HG02642 (cell line): ENCODE results near the gene CCDC149.
"Not testable (repeated sequence)": the region's sequence is repeated elsewhere in the genome, so short reads cannot be mapped to it uniquely, and the experiment has no call there.

Experiments
- ATAC-seq: cut with Tn5 transposase; IDR thresholded peaks from one replicate; pipeline ENCODE4 v1.9.1; 2021; ENCODE audit warnings: mild to moderate bottlenecking; ENCODE audit not compliant: unreplicated experiment, poor library complexity

CCDC149 gene

DNA sequence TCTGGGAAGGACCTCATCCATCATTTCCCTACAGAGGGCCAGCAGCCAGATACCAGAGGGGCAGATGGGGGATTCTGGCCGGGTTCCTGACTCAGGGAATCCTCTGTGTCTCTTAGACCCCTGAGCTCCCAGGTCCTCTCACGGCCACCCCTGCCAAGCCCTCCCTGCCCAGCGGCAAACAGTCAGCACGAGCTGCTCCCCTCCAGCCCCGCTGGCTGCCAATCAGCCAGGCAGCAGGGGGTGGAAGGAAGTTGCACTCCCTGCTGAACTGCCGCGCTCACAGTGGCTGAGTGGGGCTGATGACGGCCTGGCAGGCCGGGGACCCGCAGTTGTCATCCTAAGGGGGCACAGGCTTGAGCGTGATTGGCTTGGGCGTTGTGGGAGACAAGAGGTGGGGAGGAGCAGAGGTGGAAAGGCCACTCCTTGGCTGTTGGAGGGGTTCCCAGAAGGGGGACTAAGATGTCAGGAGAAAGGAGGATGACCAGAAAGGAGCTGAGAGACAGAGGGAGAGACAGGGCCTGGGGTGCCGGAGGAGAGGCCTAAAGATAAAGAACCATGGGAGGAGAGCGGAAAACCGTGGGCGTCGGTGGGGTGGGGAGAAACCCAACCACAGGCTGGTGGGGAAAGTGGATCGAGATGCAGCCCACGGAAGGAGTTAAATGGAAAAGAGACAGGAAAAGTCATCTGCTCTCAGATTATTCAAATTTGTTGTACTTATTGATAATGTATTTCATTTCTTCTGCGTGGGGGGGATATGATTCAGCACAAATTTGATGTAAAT lies 4.4 kb upstream of the CCDC149 start:
- ATAC-seq: no peak

- ATAC-seq: no peak
Measured at GRCh38 chr4:24915121-24915922, 2.5 kb upstream of the CCDC149 start.

GRCh38 chr4:24914460-24914859 lies 1.6 kb upstream of the CCDC149 start:
- no peak for ATAC-seq

GRCh38 chr4:24913119-24913485 lies 260 bp upstream of the CCDC149 start:
- no peak for ATAC-seq

GRCh38 chr4:24910499-24910898 lies 2.3 kb downstream of the CCDC149 start:
- ATAC-seq: no peak

DNA sequence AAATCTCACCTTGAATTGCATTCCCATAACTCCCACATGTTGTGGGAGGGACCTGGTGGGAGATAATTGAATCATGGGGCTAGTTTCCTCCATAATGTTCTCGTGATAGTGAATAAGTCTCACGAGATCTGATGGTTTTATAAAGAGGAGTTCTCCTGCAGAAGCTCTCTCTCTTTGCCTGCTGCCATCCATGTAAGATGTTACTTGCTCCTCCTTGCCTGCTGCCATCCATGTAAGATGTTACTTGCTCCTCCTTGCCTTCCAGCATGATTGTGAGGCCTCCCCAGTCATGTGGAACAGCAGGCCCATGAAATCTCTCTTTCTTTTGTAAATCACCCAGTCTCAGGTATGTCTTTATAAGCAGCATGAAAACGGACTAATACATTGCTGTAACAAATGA lies 3.2 kb downstream of the CCDC149 start:
- ATAC-seq: not testable (repeated sequence)

- ATAC-seq: no peak
Measured at GRCh38 chr4:24897639-24898038, 15.2 kb downstream of the CCDC149 start.

- ATAC-seq: no peak
Measured at GRCh38 chr4:24896977-24897376, 15.9 kb downstream of the CCDC149 start.

DNA sequence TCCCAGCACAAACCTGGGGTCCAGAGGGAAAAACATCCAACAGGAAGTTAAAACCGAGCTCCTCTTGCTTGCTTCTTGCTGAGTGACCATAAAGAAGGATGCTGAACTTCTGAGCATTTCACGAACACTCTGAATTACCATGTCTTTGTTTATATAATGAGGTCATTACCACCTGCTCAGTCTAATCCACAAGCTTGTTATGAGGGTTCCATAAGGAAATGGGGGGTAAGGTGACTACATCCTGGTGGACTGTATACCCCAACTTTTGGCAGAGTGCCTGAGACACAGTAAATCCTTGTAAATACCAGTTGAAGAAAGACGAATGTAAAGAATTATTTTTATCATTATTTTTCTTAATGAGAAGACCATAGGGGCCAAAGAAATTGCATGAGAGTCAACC lies 16.8 kb downstream of the CCDC149 start:
- no peak for ATAC-seq

DNA sequence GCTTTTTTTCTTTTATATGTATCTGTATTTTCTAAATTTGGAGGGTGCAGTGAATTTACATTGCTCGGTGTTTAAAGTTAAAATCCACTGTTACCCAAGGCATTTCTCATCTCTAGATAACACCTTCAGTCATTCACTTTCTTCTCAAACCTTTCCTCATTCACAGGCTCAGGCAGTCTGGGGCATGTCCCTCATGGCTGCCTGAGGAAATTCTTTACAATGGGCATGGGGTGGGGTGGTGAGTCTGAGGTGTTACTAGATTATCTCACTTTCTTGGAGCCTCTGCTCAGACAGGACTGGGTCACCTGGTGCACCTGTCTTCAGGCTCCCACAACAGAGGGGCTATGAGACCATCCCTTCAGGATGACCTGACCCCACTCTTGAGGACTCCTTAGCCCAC lies 17.4 kb downstream of the CCDC149 start:
- no peak for ATAC-seq

- no peak for ATAC-seq
Measured at GRCh38 chr4:24894846-24895245, 18.0 kb downstream of the CCDC149 start.

- ATAC-seq: no peak
Measured at GRCh38 chr4:24894243-24894642, 18.6 kb downstream of the CCDC149 start.

DNA sequence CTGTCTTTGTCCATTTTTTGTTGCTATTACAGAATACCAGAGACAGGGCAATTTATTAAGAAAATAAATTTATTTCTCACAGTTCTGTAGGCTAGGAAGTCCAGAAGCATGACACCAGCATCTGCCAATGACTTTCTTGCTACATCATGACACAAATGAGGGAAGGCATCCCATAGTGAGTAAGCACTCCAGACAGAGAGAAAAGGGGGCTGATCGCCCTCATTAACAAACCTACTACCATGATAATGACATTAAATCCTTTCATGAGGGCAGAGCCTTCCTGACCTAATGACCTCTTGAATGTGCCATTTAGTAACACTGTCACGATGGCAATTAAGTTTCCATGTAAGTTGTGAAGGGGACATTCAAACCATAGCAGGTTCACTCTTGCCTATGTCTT lies 20.1 kb downstream of the CCDC149 start:
- ATAC-seq: no peak

- ATAC-seq: no peak
Measured at GRCh38 chr4:24892278-24892677, 20.6 kb downstream of the CCDC149 start.

DNA sequence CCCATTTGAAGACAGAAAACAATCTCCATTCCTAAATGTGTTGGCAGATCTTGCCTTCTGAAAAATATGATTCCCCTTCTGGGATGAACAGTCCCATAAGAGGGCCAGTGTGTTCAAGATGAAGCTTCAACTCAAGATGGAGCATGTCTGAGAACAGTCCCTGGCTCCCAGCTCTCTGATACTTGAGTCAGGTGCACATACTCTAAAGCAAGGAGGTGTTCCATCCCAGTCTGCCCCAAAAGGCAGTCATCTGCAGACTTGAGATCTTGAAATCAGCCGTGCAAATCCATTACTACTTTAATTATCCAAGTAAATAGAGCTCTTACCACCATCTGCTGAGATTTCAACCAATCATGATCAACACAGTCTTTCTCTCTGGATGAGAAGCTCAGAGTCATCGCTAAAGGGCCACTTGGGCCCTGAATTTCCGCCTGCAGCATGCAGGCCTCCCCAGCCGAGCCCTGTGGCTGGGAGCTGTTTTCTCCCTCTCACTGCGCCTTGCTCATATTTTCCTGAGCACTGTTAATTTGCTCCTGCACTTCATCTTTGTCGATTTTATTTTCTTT lies 22.2 kb downstream of the CCDC149 start:
- ATAC-seq: no peak

DNA sequence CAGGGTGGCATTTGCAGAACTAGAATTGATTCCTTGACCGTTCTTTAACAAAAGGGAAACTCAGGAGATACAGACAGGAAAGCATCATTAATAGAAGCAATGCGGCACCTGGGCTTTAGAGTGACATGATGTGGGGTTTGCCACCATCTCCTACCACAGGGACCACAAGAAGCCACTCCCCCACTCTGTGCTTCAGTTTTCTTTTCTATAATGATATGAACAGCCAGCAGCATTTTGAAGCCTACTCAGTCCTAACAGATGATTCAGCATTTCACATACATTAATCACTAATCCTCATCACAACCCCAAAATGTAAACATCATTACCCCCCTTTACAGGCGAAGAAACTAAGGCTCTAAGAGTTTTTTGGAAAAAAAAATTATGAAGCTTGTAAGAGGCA lies 22.9 kb downstream of the CCDC149 start:
- ATAC-seq: no peak

DNA sequence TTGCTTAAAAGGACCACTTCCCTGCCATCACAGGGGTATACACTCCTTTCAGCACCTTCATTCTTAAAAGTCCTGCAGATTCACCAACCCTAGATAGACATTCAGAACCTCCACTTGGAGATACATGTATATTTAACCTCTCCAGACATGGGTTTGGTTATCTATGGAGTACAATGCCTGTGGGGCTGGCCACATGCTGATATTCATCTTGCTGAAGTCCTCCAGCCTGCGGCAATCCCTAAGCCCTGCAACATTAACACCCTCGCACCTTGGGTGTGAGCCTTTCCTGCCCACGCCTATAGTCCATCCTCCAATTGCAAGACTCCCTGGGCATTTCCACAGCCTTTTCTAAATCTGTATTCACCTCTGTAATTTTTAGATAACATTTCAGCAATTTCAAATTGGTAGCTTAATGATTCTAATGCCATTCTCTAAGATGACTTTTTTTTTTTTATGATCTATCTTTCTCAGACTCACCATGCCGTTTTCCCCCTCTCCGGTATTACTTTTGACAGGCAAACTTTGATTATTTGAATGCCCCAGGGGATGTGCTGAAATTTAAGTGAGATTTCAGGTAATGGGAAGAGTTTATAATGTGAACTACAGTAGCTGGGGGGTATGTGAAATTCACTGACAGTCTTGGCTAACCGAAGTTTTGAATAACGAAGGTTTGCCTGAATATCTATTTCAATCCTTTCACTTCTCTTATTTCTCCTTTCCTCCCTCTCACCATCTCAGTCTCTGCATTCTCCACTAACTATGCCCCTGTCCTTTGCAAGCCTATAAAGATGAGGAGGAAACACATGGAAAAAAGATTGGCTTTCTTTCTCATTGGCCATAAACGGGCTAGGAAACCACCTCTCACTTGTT lies 24.1 kb downstream of the CCDC149 start:
- ATAC-seq: no peak

DNA sequence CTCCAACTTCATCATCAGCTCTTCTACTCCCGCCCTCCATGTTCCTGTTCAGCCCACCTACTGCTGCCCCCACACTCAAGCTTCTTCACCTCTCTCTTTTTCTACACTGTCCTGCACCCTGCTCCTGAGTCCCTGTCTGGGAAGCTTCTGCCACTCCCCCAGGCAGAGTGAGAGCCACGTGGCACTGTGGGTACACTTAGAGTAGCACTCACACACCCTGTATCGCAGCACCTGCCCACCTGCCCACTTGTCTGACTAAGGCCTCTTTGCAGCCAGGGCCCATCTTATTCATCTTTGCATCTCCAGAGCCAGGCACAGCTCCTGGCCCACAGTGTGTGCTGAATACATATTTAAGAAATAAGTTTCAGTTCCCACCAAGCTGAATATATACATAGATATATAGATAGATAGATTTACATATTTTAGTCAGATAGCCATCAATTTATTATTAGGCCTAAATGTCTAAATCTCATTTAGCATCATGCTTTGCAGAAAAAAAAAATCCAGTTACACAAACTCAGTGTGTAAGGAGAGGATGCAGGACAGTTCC lies 24.9 kb downstream of the CCDC149 start:
- no peak for ATAC-seq

- ATAC-seq: no peak
Measured at GRCh38 chr4:24886596-24886995, 26.2 kb downstream of the CCDC149 start.

- ATAC-seq: no peak
Measured at GRCh38 chr4:24885342-24885741, 27.5 kb downstream of the CCDC149 start.
